ENCODE measurements around the gene PAPOLB.

The PAPOLB gene

DNA sequence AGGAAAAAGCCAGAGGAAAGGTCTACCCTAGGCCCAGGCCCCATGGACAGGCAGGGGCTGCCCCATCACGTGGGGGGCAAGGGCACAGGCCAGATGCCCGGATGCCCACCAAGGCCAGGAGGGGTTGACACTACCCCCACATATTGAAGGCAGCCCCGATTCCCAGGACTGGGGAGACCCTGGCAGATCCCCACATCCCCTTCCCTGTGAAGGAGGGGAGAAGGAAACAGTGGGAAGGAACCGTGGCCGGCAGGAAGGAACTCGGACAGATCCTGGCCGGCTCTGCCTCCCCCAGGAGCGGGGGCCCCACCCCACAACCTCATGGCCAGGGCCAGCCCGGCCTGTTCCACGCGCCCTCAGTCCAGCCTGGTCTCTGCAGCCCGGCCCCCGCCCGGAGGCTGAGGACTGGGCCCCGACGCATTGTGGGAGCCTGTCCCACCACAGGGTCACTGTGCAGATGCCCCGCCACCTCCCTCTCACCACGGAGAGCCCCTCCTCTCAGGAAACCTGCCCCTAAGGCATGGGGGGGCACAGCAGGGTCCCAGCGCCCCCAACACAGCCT lies 41.3 kb downstream of the PAPOLB start:
- TF ChIP-seq, protein P1, sequence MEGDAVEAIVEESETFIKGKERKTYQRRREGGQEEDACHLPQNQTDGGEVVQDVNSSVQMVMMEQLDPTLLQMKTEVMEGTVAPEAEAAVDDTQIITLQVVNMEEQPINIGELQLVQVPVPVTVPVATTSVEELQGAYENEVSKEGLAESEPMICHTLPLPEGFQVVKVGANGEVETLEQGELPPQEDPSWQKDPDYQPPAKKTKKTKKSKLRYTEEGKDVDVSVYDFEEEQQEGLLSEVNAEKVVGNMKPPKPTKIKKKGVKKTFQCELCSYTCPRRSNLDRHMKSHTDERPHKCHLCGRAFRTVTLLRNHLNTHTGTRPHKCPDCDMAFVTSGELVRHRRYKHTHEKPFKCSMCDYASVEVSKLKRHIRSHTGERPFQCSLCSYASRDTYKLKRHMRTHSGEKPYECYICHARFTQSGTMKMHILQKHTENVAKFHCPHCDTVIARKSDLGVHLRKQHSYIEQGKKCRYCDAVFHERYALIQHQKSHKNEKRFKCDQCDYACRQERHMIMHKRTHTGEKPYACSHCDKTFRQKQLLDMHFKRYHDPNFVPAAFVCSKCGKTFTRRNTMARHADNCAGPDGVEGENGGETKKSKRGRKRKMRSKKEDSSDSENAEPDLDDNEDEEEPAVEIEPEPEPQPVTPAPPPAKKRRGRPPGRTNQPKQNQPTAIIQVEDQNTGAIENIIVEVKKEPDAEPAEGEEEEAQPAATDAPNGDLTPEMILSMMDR (IDR thresholded peaks at IDR 0.05; ENCODE audit: low read depth, low read length, missing control alignments): no peak
- H3K4me3 ChIP-seq (ENCODE audit: low read depth, low read length): no peak overlapping the region
- DNase-seq (ENCODE audit: low read depth): no peak
- in situ Hi-C loops (cut with HindIII; ENCODE audit: low sequenced_read_pairs): loop anchor here (25.0 kb wide), 1 partner anchor 267 kb away; no protein-coding TSS in a partner anchor

DNA sequence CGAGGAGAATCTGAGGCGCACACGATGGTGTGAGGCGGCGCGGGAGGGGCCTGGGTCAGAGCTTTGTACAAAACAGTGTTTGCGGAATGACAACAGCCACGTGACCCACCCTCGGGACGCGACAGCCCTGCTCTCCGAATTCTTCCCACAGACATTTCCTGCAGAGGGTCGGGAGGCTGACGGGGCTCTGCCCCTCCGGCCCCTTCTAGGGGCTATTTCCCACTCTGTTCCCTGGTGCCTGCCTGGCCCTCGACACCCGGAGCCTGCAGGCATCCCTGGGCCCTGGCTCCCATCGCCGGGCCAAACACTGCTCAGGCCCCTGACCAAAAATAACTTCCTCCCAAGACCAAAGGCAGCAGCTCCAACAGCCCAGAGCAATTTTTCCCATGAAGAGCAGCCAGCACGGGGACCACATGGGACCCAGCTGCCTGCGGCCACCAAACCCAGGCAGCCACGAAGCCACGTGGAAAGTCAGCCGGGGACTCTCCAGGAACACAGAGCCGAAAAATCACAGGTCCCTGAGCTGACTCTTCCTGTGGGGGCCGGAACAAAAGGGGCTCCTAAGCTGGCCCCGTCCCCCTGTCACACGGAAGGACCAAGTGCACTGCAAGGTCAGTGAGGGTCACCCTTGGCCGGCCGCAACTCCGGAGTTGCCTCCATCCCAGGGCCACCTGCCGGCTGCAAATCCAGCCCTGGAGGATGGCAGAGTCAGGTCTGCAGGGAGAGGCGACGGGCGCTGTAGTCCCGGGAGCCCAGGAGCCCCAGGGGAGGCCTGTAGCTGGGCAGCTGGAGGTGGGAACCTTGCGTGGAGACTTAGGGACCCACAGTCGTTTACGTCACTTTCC lies 42.0 kb downstream of the PAPOLB start:
- TF ChIP-seq, protein P1 (IDR thresholded peaks at IDR 0.05; ENCODE audit: low read depth, low read length, missing control alignments): no peak
- in situ Hi-C loops (cut with HindIII; ENCODE audit: low sequenced_read_pairs): loop anchor here (25.0 kb wide), 1 partner anchor 268 kb away; no protein-coding TSS in a partner anchor
- H3K4me3 ChIP-seq (ENCODE audit: low read depth, low read length): no peak overlapping the region
- no peak for DNase-seq (ENCODE audit: low read depth)

DNA sequence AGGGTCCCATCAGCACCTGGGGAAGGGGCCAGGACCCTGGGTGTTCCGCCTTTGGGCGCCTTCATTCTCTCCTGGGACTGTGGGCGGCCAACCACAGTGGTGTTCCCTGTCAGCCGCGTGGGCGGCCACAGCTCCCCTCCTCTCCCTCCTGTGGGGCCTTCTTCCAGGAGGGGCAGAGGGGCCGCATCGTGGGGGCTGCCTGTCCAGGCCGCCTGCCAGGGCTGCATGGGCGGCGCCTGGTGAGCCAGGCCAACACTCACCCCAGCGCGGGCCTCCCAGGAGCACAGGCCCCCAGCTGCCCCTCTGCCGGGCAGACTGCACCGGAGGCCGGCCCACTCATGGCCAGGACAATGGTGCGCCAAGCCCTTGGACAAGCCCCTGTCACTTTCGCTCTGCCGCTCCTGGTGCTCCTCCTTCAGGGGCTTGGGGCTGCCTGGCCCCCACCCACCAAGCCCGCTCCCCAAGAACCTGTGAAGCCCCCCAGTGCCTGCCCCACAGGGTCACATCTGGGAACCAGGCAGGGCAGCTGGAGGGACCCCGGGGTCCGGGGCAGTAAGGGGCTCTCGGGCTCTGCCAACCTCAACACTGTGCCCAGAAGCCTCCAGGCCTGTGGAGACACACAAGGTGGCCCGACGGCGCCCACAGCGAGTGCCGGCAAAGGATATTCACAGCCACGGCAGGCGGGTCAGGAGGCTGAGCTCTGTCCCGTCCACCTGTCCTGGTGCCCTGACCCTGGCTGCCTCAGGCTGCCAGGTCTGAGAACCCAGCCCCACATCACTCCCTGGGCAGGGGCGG lies 43.6 kb downstream of the PAPOLB start:
- TF ChIP-seq, protein P1 (IDR thresholded peaks at IDR 0.05; ENCODE audit: low read depth, low read length, missing control alignments): no peak
- no peak overlapping the region for H3K4me3 ChIP-seq (ENCODE audit: low read depth, low read length)
- no peak for DNase-seq (ENCODE audit: low read depth)
- in situ Hi-C loops (cut with HindIII; ENCODE audit: low sequenced_read_pairs): loop anchor here (25.0 kb wide), 1 partner anchor 269 kb away; no protein-coding TSS in a partner anchor

DNA sequence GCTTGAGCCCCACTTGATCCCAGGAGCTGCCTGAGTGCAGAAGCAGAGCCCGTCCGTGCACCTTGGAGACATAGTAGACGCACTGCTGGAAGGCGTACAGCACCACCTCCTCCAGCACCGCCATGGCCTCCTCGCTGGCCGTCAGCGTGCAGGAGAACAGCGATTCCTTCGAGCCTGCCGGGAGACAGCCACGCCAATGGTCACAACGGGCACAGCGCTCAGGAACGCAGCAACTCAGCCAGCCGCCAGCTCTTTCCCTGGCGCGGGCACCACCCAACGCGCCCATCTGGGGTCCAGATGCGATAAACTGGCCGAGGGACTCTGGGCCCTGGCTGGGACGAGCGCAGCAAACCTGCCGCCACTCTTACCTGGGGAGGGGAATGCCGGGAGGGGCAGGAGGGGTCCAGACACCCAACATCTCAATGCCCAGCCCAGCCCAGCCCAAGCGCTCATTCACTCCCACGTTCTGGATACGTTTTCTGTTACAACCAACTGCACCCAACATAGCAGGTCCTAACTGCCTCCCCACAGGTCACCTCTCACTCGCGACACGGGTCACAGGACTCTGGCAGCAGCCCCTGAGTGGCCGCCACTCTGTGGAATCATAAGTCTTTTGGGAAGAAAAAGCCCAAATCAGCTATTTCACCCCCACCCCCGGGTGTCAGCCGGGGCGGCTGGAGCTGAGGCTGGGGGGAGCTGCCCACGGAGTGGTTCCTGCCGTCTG lies 44.5 kb downstream of the PAPOLB start:
- DNase-seq (ENCODE audit: low read depth): no peak
- H3K4me3 ChIP-seq (ENCODE audit: low read depth, low read length): no peak overlapping the region
- in situ Hi-C loops (cut with HindIII; ENCODE audit: low sequenced_read_pairs): loop anchor here (25.0 kb wide), 1 partner anchor 270 kb away; no protein-coding TSS in a partner anchor
- TF ChIP-seq, protein P1 (IDR thresholded peaks at IDR 0.05; ENCODE audit: low read depth, low read length, missing control alignments): no peak

DNA sequence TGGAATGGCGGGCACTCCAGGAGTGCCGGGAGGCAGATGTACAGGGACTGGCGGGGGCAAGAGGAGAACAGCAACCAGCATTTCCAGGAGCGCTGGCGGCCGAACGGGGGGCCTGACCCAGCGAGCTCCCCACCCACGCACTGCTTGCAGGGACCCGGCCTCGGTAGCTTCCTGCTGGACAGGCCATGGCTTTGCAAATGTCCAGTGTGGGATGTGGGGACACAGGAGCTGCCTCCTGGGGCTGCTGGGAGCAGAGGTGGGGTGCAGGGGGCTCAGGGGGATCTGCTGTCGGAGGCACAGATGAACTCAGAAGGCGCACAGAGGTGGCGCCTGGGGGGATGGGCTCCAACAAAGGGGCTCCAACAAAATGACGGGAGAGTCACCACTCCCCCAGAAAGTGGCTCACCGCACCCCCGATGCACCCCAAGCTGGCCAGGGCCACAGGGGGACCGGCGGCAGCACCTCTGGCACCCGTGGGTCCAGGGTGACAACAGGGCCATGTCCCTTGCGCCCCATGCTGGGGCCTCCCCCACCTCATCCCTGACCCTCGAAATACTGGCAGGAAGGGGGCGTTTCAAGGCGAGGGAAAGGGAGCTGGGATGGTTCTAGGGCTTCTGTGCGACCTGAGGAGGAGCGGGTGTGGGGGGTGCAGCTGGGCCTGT lies 45.3 kb downstream of the PAPOLB start:
- in situ Hi-C loops (cut with HindIII; ENCODE audit: low sequenced_read_pairs): loop anchor here (25.0 kb wide), 1 partner anchor 271 kb away; no protein-coding TSS in a partner anchor
- no peak overlapping the region for H3K4me3 ChIP-seq (ENCODE audit: low read depth, low read length)
- TF ChIP-seq, protein P1 (IDR thresholded peaks at IDR 0.05; ENCODE audit: low read depth, low read length, missing control alignments): no peak
- DNase-seq (ENCODE audit: low read depth): no peak
